ENCODE data around the gene TFAP2B.

- no peak for TF ChIP-seq CTCF (conservative IDR thresholded peaks at IDR 0.05; ENCODE audit: low read length)
- no peak for TF ChIP-seq EZH2phosphoT487 (IDR thresholded peaks at IDR 0.05; ENCODE audit: borderline replicate concordance)
Measured at GRCh38 chr6:50832912-50833311, 14.2 kb downstream of the TFAP2B start.

Measured in Loucy (cell line).